Loucy (cell line): ENCODE measurements around the gene LCA5.

ENCODE experiments used
- H2AFZ ChIP-seq: fragments of 200-600 bp; sonication (generic); 2 replicates; pipeline ENCODE4 v1.6.0; 2016; ENCODE audit warnings: antibody characterized with exemption, mild to moderate bottlenecking, low read length, moderate library complexity
- H3F3A ChIP-seq: fragments of 200-600 bp; 2 replicates; pipeline ENCODE4 v1.6.0; 2016; ENCODE audit warnings: antibody characterized with exemption, low read depth, mild to moderate bottlenecking
- H3K27me3 ChIP-seq: fragments of 200-600 bp; sonication (generic); 2 replicates; pipeline ENCODE4 v1.6.1; 2014; ENCODE audit warnings: low read length, mild to moderate bottlenecking; ENCODE audit not compliant: insufficient read depth, poor library complexity, severe bottlenecking
- H3K36me3 ChIP-seq: fragments of 200-600 bp; sonication (generic); 2 replicates; pipeline ENCODE4 v1.6.1; 2016; ENCODE audit warnings: low read length; ENCODE audit not compliant: insufficient read depth
- H3K4me1 ChIP-seq: fragments of 200-600 bp; sonication (generic); 2 replicates; pipeline ENCODE4 v1.5.1; 2014; ENCODE audit warnings: low read length, mild to moderate bottlenecking; ENCODE audit not compliant: insufficient read depth, poor library complexity, severe bottlenecking
- H3K4me2 ChIP-seq: fragments of 200-600 bp; sonication (generic); 2 replicates; pipeline ENCODE4 v1.6.0; 2014; ENCODE audit warnings: antibody characterized with exemption, low read length, low read depth, mild to moderate bottlenecking; ENCODE audit not compliant: poor library complexity, severe bottlenecking
- H3K4me3 ChIP-seq: fragments of 200-600 bp; sonication (generic); 2 replicates; pipeline ENCODE4 v1.5.1; 2014; ENCODE audit warnings: low read length, mild to moderate bottlenecking, mixed read lengths; ENCODE audit not compliant: poor library complexity, severe bottlenecking
- H3K79me2 ChIP-seq: fragments of 200-600 bp; sonication (generic); 2 replicates; pipeline ENCODE4 v1.6.1; 2014; ENCODE audit warnings: low read length; ENCODE audit not compliant: insufficient read depth
- H3K9ac ChIP-seq: fragments of 200-600 bp; sonication (generic); 2 replicates; pipeline ENCODE4 v1.6.0; 2014; ENCODE audit warnings: mild to moderate bottlenecking, low read depth, low read length, moderate library complexity; ENCODE audit not compliant: poor library complexity, severe bottlenecking
- H3K9me2 ChIP-seq: fragments of 200-600 bp; sonication (generic); replicated peaks from 2 replicates; pipeline ENCODE4 v1.6.1; 2016; ENCODE audit warnings: low read depth, low read length, mixed read lengths
- H3K9me3 ChIP-seq: fragments of 200-600 bp; sonication (generic); 2 replicates; pipeline ENCODE4 v1.6.1; 2014; ENCODE audit warnings: mild to moderate bottlenecking, antibody characterized with exemption, low read length, low read depth; ENCODE audit not compliant: insufficient read depth
- H4K20me1 ChIP-seq: fragments of 200-600 bp; sonication (generic); 2 replicates; pipeline ENCODE4 v1.6.0; 2014; ENCODE audit warnings: antibody characterized with exemption, low read length, mild to moderate bottlenecking; ENCODE audit not compliant: insufficient read depth, poor library complexity, severe bottlenecking
- EZH2phosphoT487 ChIP-seq: fragments of 200-600 bp; IDR thresholded peaks from 2 replicates; pipeline ENCODE4 v1.6.1; 2018; ENCODE audit warnings: antibody characterized with exemption, mild to moderate bottlenecking, moderate library complexity, borderline replicate concordance
- TF ChIP-seq, protein P1 (sequence below): fragments of 200-600 bp; sonication (generic); conservative IDR thresholded peaks from 2 replicates; pipeline ENCODE4 v1.5.1; 2014; ENCODE audit warnings: mild to moderate bottlenecking, antibody characterized with exemption, low read length

Gene LCA5

DNA sequence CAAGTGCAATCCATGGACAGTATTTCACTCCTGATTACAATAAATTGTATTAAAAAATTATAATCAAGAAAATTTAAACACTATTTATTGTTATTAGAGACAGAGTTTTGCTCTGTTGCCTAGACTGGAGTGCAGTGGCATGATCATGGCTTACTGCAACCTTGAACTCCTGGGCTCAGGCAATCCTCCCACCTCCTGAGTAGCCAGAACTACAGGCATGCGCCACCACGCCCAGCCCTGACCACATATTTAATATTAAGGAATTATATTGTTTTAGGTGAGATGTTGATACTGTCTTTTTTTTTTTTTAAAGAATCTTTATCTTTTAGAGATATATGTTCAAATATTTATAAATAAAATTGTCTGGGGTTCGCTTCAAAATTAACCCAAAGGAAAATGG lies 14.6 kb downstream of the LCA5 start:
- Histone ChIP-seq H3K79me2 (no peaks in the 10 kb centered on the region), H3K4me1 (no peaks in the 10 kb centered on the region), H3K9ac (no peak overlapping the region), H4K20me1 (no peaks in the 10 kb centered on the region), H3K9me2 (no peaks in the 10 kb centered on the region), H2AFZ (no peak overlapping the region), H3F3A (no peaks in the 10 kb centered on the region), H3K36me3 (no peaks in the 10 kb centered on the region), H3K4me2 (no peak overlapping the region), H3K4me3 (no peak overlapping the region), H3K27me3 (no peaks in the 10 kb centered on the region), H3K9me3 (no peaks in the 10 kb centered on the region)
- TF ChIP-seq, protein P1, sequence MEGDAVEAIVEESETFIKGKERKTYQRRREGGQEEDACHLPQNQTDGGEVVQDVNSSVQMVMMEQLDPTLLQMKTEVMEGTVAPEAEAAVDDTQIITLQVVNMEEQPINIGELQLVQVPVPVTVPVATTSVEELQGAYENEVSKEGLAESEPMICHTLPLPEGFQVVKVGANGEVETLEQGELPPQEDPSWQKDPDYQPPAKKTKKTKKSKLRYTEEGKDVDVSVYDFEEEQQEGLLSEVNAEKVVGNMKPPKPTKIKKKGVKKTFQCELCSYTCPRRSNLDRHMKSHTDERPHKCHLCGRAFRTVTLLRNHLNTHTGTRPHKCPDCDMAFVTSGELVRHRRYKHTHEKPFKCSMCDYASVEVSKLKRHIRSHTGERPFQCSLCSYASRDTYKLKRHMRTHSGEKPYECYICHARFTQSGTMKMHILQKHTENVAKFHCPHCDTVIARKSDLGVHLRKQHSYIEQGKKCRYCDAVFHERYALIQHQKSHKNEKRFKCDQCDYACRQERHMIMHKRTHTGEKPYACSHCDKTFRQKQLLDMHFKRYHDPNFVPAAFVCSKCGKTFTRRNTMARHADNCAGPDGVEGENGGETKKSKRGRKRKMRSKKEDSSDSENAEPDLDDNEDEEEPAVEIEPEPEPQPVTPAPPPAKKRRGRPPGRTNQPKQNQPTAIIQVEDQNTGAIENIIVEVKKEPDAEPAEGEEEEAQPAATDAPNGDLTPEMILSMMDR, result no peak
- no peak for TF ChIP-seq EZH2phosphoT487

DNA sequence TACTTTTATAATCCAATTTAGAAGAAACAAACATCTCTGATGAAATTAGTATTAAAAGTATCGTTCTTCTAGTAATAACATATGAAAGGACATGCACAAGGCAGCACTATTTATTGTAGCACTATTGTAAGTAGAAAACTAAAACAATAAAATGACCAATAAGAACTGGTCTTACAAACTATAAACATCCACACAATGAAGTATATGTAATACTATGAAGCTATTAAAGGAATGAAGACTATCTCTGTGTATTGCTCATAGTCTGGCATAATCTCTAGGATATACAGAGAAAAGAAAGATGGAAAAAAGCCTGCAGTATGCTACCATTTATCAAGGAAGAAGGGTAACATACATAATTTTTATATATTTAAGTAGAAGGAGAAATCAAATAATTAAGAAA lies 16.7 kb downstream of the LCA5 start:
- Histone ChIP-seq H3K9me3 (no peaks in the 10 kb centered on the region), H3K4me3 (no peak overlapping the region), H3F3A (no peaks in the 10 kb centered on the region), H3K4me2 (no peak overlapping the region), H2AFZ (no peak overlapping the region), H3K79me2 (no peaks in the 10 kb centered on the region), H3K4me1 (no peaks in the 10 kb centered on the region), H4K20me1 (no peaks in the 10 kb centered on the region), H3K27me3 (no peaks in the 10 kb centered on the region), H3K9me2 (no peaks in the 10 kb centered on the region), H3K9ac (no peak overlapping the region), H3K36me3 (no peaks in the 10 kb centered on the region)
- no peak for TF ChIP-seq EZH2phosphoT487
- TF ChIP-seq, protein P1, result no peak

DNA sequence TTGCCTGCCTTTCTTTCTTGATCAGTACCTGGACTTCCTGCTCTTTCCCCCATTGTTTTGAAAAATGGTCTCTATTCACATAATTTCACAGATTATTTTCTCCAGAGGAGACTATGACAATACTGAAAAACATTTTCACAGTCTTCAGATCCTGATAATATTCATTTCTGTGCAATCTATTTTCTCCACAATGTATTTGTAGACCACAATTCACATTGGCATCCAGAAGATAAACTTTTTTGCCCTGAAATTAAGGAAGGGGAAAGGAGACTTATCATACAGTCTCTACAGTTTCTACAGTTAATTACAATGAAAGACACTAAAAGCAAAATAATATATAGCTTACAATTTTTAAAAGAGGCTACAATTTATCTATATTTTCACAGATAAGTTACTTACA lies 18.4 kb downstream of the LCA5 start:
- Histone ChIP-seq H3K79me2 (no peaks in the 10 kb centered on the region), H3K9me2 (no peaks in the 10 kb centered on the region), H3F3A (no peaks in the 10 kb centered on the region), H3K27me3 (no peaks in the 10 kb centered on the region), H3K9ac (no peak overlapping the region), H4K20me1 (no peaks in the 10 kb centered on the region), H2AFZ (no peak overlapping the region), H3K9me3 (no peaks in the 10 kb centered on the region), H3K36me3 (no peaks in the 10 kb centered on the region), H3K4me3 (no peak overlapping the region), H3K4me2 (no peak overlapping the region), H3K4me1 (no peaks in the 10 kb centered on the region)
- TF ChIP-seq, protein P1, result no peak
- TF ChIP-seq EZH2phosphoT487, result no peak
